B cell (primary cell): Measurements from ENCODE around the gene SLC4A4. TPM values are rescaled to one million over a fixed set of nuclear protein-coding genes. Genes with fewer than 3 reads are reported as not detected.

Experiments used
- ATAC-seq: fragments of 200-7000 bp; cut with Tn5 transposase; one replicate; pipeline ENCODE4 v1.10.0; 2021; ENCODE audit warnings: low read depth, mild to moderate bottlenecking, moderate number of reproducible peaks, moderate library complexity
- CTCF ChIA-PET: fragments of 350-600 bp; sonication (Branson Sonifier 250); formaldehyde crosslinking; loops from one replicate; lab custom pipeline; 2021; ENCODE audit warnings: antibody characterized with exemption, inconsistent platforms; lab: Charles Lee
- POLR2A ChIA-PET: fragments of 350-600 bp; sonication (Branson Sonifier 250); formaldehyde crosslinking; loops from one replicate; lab custom pipeline; 2021; ENCODE audit warnings: antibody characterized with exemption; lab: Charles Lee
- DNase-seq: peaks from one replicate; pipeline ENCODE4 v3.0.0; 2013
- H2AFZ ChIP-seq: 2 replicates; pipeline ENCODE4 v1.6.1; 2012; ENCODE audit warnings: mild to moderate bottlenecking, low read depth, low read length; ENCODE audit not compliant: insufficient read depth, poor library complexity, severe bottlenecking
- H3K27ac ChIP-seq, 2 donors: 1 replicate in 1 of 2; 2 replicates in 1 of 2; pipeline ENCODE4 v1.5.1; 2012 to 2013; ENCODE audit warnings: low read length in 2 of 2, mild to moderate bottlenecking in 2 of 2, moderate library complexity in 1 of 2
- H3K27me3 ChIP-seq, 4 experiments: fragments of 200-600 bp in 1 of 4; sonication (generic) in 1 of 4; replicated peaks in 1 of 4; 1 replicate in 2 of 4; 2 replicates in 2 of 4; pipeline versions ENCODE4 v1.6.1 to v1.7.0; 2013 to 2016; ENCODE audit warnings: low read length in 3 of 4, mild to moderate bottlenecking in 2 of 4, mixed read lengths in 1 of 4, moderate library complexity in 1 of 4; ENCODE audit not compliant: insufficient read depth in 4 of 4, control insufficient read depth in 3 of 4; ENCODE audit errors: control extremely low read depth in 1 of 4
- H3K36me3 ChIP-seq, 2 experiments: replicated peaks in 1 of 2; 1 replicate in 1 of 2; 2 replicates in 1 of 2; pipeline versions ENCODE4 v1.6.1 to v1.7.1; 2013; ENCODE audit warnings: low read length in 1 of 2; ENCODE audit not compliant: insufficient read depth in 2 of 2, control insufficient read depth in 1 of 2; ENCODE audit errors: control extremely low read depth in 1 of 2, extremely low read depth in 1 of 2
- H3K4me1 ChIP-seq, 2 donors: fragments of 200-600 bp in 1 of 2; sonication (generic) in 1 of 2; 1 replicate in 1 of 2; 2 replicates in 1 of 2; pipeline versions ENCODE4 v1.5.1 to v1.6.1; 2013 to 2017; ENCODE audit warnings: low read length in 2 of 2; ENCODE audit not compliant: control insufficient read depth in 2 of 2, insufficient read depth in 2 of 2
- H3K4me2 ChIP-seq: replicated peaks from 2 replicates; pipeline ENCODE3; 2012; ENCODE audit warnings: mild to moderate bottlenecking, low read depth, low read length; ENCODE audit not compliant: poor library complexity, severe bottlenecking
- H3K4me3 ChIP-seq, 5 experiments: fragments of 200-600 bp in 1 of 5; sonication (generic) in 1 of 5; 1 replicate in 3 of 5; 2 replicates in 2 of 5; pipeline versions ENCODE4 v1.5.1 to v1.7.0; 2011 to 2016; ENCODE audit warnings: low read length in 4 of 5, mild to moderate bottlenecking in 4 of 5, low read depth in 2 of 5, control low read depth in 1 of 5, moderate library complexity in 1 of 5; ENCODE audit not compliant: insufficient read depth in 1 of 5; ENCODE audit errors: control extremely low read depth in 1 of 5, extremely low read depth in 1 of 5
- H3K79me2 ChIP-seq: fragments of 200-600 bp; sonication (generic); one replicate; pipeline ENCODE4 v1.6.0; 2016; ENCODE audit warnings: low read length; ENCODE audit not compliant: control insufficient read depth, insufficient read depth
- H3K9ac ChIP-seq: fragments of 200-600 bp; sonication (generic); 2 replicates; pipeline ENCODE4 v1.6.1; 2017; ENCODE audit warnings: mild to moderate bottlenecking, low read length, moderate library complexity
- H3K9me3 ChIP-seq, 3 donors: one replicate each; pipeline versions ENCODE4 v1.6.1 to v1.7.1; 2013; ENCODE audit warnings: low read length in 2 of 3; ENCODE audit not compliant: control insufficient read depth in 2 of 3, insufficient read depth in 1 of 3; ENCODE audit errors: control extremely low read depth in 1 of 3
- H4K20me1 ChIP-seq: 2 replicates; pipeline ENCODE4 v1.6.0; 2012; ENCODE audit warnings: mild to moderate bottlenecking, low read length; ENCODE audit not compliant: insufficient read depth, control insufficient read depth, poor library complexity, severe bottlenecking
- H3K27ac Mint-ChIP-seq: one replicate; pipeline ENCODE4 v1.8.0; 2021; ENCODE audit warnings: mixed read lengths
- H3K27me3 Mint-ChIP-seq: one replicate; pipeline ENCODE4 v1.8.0; 2021; ENCODE audit warnings: mixed read lengths
- H3K4me1 Mint-ChIP-seq: one replicate; pipeline ENCODE4 v1.8.0; 2021; ENCODE audit warnings: mixed read lengths
- H3K4me3 Mint-ChIP-seq: one replicate; pipeline ENCODE4 v1.8.0; 2021; ENCODE audit warnings: mixed read lengths
- H3K9me3 Mint-ChIP-seq: one replicate; pipeline ENCODE4 v1.8.0; 2022; ENCODE audit warnings: mixed read lengths; ENCODE audit not compliant: insufficient read depth
- EZH2 ChIP-seq: IDR thresholded peaks from 2 replicates; pipeline ENCODE4 v1.6.1; 2012; ENCODE audit warnings: borderline replicate concordance, low read depth, mild to moderate bottlenecking, moderate library complexity, low read length; ENCODE audit not compliant: insufficient read depth, poor library complexity, severe bottlenecking
- WGBS: methylation state at CpG from one replicate; pipeline ENCODE4 v1.1.5; 2013; ENCODE audit warnings: missing lambda C conversion rate; ENCODE audit not compliant: insufficient coverage; 5-methylcytosine and 5-hydroxymethylcytosine counted together
- intact Hi-C: fragments of 100-400 bp; cut with micrococcal nuclease; formaldehyde crosslinking; loops from one replicate; pipeline ENCODE4 v1.10.0; 2022
- polyA plus RNA-seq: library from polyadenylated mRNA; depleted of rRNA; stranded (reverse); fragments of >200 nt; gene quantifications from 2 replicates; pipeline ENCODE4 v1.2.3, GENCODE V29; 2012
- total RNA-seq, 2 donors: library from RNA; stranded (reverse); fragments of 120-200 nt in 1 of 2; gene quantifications; 1 replicate in 1 of 2; 2 replicates in 1 of 2; pipeline versions ENCODE4 v1.2.3 to v1.2.4, GENCODE V29; 2013 to 2022
- TF ChIP-seq, protein P1 (sequence below): fragments of 200-600 bp; IDR thresholded peaks from one replicate; pipeline ENCODE4 v1.8.0; 2022; ENCODE audit warnings: antibody characterized with exemption, mild to moderate bottlenecking

The SLC4A4 gene
- total and polyA plus RNA-seq, 2 donors (not counting 1 experiment from before 2014, with no cell fraction given) = not detected

GRCh38 chr4:71293705-71294104, 45.1 kb upstream of the SLC4A4 start:
- no peaks in the 10 kb centered on the region for H4K20me1 ChIP-seq
- H2AFZ ChIP-seq = no peak overlapping the region
- no peaks in the 10 kb centered on the region for H3K27me3 ChIP-seq
- DNase-seq (no peak), ATAC-seq (no peak)
- ChIA-PET POLR2A (no interaction called here), CTCF (no interaction called here)
- no peak overlapping the region for H3K27ac ChIP-seq
- no peaks in the 10 kb centered on the region for H3K36me3 ChIP-seq
- Mint-ChIP-seq H3K9me3 (no peaks in the 10 kb centered on the region), H3K4me3 (no peak overlapping the region), H3K27me3 (peaks cover 15% of the 10 kb centered on the region), H3K4me1 (no peaks in the 10 kb centered on the region), H3K27ac (no peak overlapping the region)
- no peak overlapping the region for H3K4me2 ChIP-seq
- TF ChIP-seq, protein P1, sequence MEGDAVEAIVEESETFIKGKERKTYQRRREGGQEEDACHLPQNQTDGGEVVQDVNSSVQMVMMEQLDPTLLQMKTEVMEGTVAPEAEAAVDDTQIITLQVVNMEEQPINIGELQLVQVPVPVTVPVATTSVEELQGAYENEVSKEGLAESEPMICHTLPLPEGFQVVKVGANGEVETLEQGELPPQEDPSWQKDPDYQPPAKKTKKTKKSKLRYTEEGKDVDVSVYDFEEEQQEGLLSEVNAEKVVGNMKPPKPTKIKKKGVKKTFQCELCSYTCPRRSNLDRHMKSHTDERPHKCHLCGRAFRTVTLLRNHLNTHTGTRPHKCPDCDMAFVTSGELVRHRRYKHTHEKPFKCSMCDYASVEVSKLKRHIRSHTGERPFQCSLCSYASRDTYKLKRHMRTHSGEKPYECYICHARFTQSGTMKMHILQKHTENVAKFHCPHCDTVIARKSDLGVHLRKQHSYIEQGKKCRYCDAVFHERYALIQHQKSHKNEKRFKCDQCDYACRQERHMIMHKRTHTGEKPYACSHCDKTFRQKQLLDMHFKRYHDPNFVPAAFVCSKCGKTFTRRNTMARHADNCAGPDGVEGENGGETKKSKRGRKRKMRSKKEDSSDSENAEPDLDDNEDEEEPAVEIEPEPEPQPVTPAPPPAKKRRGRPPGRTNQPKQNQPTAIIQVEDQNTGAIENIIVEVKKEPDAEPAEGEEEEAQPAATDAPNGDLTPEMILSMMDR = no peak
- no peak for TF ChIP-seq EZH2
- H3K4me3 ChIP-seq = no peak overlapping the region
- no peaks in the 10 kb centered on the region for H3K9me3 ChIP-seq
- H3K4me1 ChIP-seq = no peaks in the 10 kb centered on the region
- intact Hi-C loops = no loop called here
- H3K79me2 ChIP-seq = no peaks in the 10 kb centered on the region
- 100% methylated on average over 2 of the region's 5 CpGs for WGBS
- H3K9ac ChIP-seq = no peak overlapping the region

DNA sequence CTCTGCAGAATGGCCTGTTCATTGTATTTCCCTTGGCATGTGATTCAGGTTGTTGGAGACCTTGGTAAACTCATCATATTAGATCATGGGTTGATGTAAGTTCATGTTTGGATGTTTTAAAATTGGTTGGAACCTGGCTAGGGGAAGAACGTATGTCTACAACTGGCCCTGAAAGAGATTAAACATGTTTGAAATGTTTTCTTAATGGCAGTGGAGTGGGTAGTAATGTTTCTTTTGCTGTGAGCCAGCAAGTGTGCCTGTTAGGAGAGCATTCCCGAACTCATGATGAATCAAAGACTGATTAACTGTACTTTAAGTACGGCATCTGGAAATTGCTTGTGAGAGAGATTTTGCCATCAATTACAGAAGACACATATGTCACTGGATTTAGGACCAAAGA, 44.5 kb upstream of the SLC4A4 start:
- Histone ChIP-seq H3K79me2 (no peaks in the 10 kb centered on the region), H2AFZ (no peak overlapping the region), H3K27me3 (no peaks in the 10 kb centered on the region), H3K9me3 (no peaks in the 10 kb centered on the region), H3K9ac (no peak overlapping the region), H3K4me2 (no peak overlapping the region), H4K20me1 (no peaks in the 10 kb centered on the region), H3K4me1 (no peaks in the 10 kb centered on the region), H3K36me3 (no peaks in the 10 kb centered on the region), H3K27ac (no peak overlapping the region), H3K4me3 (no peak overlapping the region)
- TF ChIP-seq, protein P1 = no peak
- TF ChIP-seq EZH2 = no peak
- DNase-seq (no peak), ATAC-seq (no peak)
- Mint-ChIP-seq H3K27ac (no peak overlapping the region), H3K4me1 (no peaks in the 10 kb centered on the region), H3K4me3 (no peak overlapping the region), H3K9me3 (no peaks in the 10 kb centered on the region), H3K27me3 (peaks cover 15% of the 10 kb centered on the region)
- intact Hi-C loops = no loop called here
- 82% methylated on average over 3 of the region's 3 CpGs for WGBS
- CTCF ChIA-PET = no interaction called here
- POLR2A ChIA-PET = no interaction called here
